HG02852 (cell line): ENCODE measurements around the gene TBC1D25.

Experiments
- ATAC-seq: cut with Tn5 transposase; IDR thresholded peaks from one replicate; pipeline ENCODE4 v1.9.1; 2021; ENCODE audit warnings: mild to moderate bottlenecking, moderate library complexity; ENCODE audit not compliant: unreplicated experiment

TBC1D25 gene

DNA sequence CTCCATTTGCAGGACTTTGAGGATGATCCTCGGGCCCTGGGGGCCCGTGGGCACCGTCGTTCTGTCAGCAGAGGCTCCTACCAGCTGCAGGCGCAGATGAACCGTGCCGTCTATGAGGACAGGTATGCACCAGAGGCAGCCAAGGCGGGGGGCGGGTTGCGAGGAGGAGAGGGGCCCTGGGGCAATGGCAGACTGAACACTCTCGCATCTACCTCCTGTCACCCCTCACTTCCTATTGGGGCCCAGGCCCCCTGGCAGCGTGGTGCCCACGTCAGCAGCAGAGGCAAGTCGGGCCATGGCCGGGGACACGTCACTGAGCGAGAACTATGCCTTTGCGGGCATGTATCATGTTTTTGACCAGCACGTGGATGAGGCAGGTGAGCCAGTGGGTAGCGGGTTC is 59.8 kb downstream of the TBC1D25 start:
- no peak for ATAC-seq

DNA sequence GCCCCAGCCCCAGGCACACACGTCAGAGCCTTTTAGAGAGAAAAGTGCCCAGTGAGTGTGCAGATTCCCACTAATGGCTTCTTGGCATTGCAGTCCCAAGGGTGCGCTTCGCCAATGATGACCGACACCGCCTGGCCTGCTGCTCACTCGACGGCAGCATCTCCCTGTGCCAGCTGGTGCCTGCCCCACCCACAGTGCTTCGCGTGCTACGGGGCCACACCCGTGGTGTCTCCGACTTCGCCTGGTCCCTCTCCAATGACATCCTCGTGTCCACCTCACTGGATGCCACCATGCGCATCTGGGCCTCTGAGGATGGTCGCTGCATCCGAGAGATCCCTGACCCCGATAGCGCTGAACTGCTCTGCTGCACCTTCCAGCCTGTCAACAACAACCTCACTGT is 60.7 kb downstream of the TBC1D25 start:
- ATAC-seq = no peak

DNA sequence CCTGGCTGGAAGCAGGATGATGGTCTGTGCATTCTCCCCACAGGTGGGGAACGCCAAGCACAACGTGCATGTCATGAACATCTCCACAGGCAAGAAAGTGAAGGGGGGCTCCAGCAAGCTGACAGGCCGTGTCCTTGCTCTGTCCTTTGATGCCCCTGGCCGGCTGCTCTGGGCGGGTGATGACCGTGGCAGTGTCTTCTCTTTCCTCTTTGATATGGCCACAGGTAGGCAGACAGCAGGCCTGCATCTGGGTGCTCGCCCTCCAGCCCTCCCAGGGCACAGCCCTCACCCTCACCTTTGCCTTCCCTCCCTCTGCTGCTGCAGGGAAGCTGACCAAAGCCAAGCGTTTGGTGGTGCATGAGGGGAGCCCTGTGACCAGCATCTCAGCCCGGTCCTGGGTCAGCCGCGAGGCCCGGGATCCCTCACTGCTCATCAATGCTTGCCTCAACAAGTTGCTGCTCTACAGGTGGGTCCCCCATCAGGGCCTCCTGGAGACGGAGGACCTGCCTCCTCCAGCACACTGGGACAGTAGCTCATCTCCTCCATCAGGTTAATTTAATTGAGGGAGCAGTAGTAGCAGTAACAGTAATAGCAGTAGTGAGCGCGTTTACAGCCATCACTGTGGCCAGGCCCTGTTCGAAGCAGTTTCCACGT is 62.4 kb downstream of the TBC1D25 start:
- no peak for ATAC-seq

DNA sequence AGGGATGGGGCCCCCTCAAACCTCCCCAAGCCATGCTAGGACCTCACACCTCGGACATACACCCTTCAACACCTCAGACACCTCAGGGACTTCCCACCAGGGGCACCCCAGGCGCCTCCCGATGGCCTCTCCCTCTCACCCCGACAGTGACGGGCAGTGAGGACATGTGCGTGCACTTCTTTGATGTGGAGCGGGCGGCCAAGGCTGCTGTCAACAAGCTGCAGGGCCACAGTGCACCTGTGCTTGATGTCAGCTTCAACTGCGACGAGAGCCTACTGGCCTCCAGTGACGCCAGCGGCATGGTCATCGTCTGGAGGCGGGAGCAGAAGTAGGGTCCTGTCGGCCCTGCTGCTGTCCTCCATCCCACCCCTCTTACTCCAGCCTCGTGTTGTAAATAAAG is 65.2 kb downstream of the TBC1D25 start:
- ATAC-seq = no peak

DNA sequence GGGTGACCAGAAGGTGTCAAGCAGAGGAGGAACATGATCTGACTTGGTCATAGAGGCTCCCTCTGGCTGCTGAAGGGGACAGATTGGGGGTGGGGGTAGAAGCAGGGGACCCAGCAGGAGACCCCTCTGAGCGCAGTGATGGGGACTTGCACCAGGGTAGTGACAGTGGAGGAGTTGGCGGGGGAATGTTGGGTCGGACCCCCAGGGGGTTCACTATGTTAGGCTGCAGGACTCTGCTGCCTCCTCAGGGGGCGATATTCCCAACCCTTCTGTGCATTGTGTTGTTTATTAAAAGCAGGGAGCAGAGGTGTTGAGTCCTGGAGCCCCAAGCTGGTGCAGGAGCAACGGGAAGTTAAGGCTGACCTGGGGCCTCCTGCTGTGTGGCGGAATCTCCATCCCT is 66.6 kb downstream of the TBC1D25 start:
- ATAC-seq = no peak

DNA sequence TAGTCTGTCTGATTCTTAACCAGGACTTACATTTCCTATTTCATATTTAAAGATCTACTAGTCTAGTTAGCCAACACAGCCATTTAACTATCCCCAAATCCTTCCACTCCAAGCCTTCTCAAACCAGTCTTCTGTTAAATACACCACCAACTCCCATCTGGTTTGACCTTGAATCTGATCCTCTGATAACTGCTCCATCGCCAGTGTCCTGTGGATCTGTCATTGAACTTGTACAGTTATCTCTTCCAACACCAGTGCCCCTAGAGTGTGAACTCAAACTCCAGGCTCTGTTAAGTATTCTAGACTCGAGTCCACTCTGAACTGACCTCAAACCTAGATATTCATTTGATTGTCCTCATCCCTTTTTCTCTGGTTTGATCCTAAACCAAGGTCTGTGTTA is 72.2 kb downstream of the TBC1D25 start:
- ATAC-seq = no peak
